Trophoblast cell (in vitro differentiated cells and primary cell): ENCODE measurements around the gene FGD3.

Experiments
- DNase-seq, 2 donors: peaks; one replicate each; pipeline ENCODE4 v3.0.0-alpha.2; 2016
- H2AFZ ChIP-seq: 2 replicates; pipeline ENCODE4 v1.6.1; 2013; ENCODE audit warnings: low read length, moderate library complexity, mild to moderate bottlenecking; ENCODE audit not compliant: insufficient read depth, poor library complexity
- H2AK5ac ChIP-seq: 2 replicates; pipeline ENCODE4 v1.6.1; 2013; ENCODE audit warnings: mild to moderate bottlenecking, low read length
- H2BK120ac ChIP-seq: 2 replicates; pipeline ENCODE4 v1.6.1; 2013; ENCODE audit warnings: low read length, mild to moderate bottlenecking, moderate library complexity; ENCODE audit not compliant: insufficient read depth, poor library complexity
- H2BK12ac ChIP-seq: 2 replicates; pipeline ENCODE4 v1.6.1; 2013; ENCODE audit warnings: mild to moderate bottlenecking, low read length, moderate library complexity
- H2BK5ac ChIP-seq: 2 replicates; pipeline ENCODE4 v1.6.1; 2013; ENCODE audit warnings: low read length, low read depth, moderate library complexity, mild to moderate bottlenecking; ENCODE audit not compliant: poor library complexity
- H3K14ac ChIP-seq: 2 replicates; pipeline ENCODE4 v1.6.1; 2013; ENCODE audit warnings: mild to moderate bottlenecking, low read length
- H3K18ac ChIP-seq: 2 replicates; pipeline ENCODE4 v1.6.1; 2013; ENCODE audit warnings: mild to moderate bottlenecking, low read length
- H3K23ac ChIP-seq: 2 replicates; pipeline ENCODE4 v1.6.1; 2013; ENCODE audit warnings: low read length
- H3K27ac ChIP-seq: 2 replicates; pipeline ENCODE4 v1.5.1; 2013; ENCODE audit warnings: low read depth, mild to moderate bottlenecking, inconsistent platforms, low read length, moderate library complexity
- H3K27me3 ChIP-seq: 2 replicates; pipeline ENCODE4 v1.6.1; 2013; ENCODE audit warnings: inconsistent platforms, mild to moderate bottlenecking, low read length, moderate library complexity; ENCODE audit not compliant: insufficient read depth
- H3K36me3 ChIP-seq, 2 experiments: 1 replicate in 1 of 2; 2 replicates in 1 of 2; pipeline ENCODE4 v1.6.1; 2013; ENCODE audit warnings: low read length in 2 of 2, mild to moderate bottlenecking in 2 of 2, moderate library complexity in 1 of 2; ENCODE audit not compliant: insufficient read depth in 2 of 2, control insufficient read depth in 1 of 2
- H3K4ac ChIP-seq: 2 replicates; pipeline ENCODE4 v1.6.1; 2013; ENCODE audit warnings: low read depth, mild to moderate bottlenecking, low read length, moderate library complexity
- H3K4me1 ChIP-seq, 2 experiments: 1 replicate in 1 of 2; 2 replicates in 1 of 2; pipeline ENCODE4 v1.6.1; 2013; ENCODE audit warnings: low read length in 2 of 2, mild to moderate bottlenecking in 2 of 2, moderate library complexity in 1 of 2; ENCODE audit not compliant: insufficient read depth in 2 of 2, control insufficient read depth in 1 of 2
- H3K4me2 ChIP-seq: 2 replicates; pipeline ENCODE4 v1.6.1; 2013; ENCODE audit warnings: inconsistent platforms, mild to moderate bottlenecking, low read length, moderate library complexity
- H3K4me3 ChIP-seq: 2 replicates; pipeline ENCODE4 v1.5.1; 2013; ENCODE audit warnings: mild to moderate bottlenecking, low read depth, low read length, inconsistent platforms
- H3K79me1 ChIP-seq: one replicate; pipeline ENCODE4 v1.6.1; 2013; ENCODE audit warnings: low read length
- H3K79me2 ChIP-seq: 2 replicates; pipeline ENCODE4 v1.6.1; 2013; ENCODE audit warnings: low read length, mild to moderate bottlenecking; ENCODE audit not compliant: control insufficient read depth, insufficient read depth, poor library complexity
- H3K9ac ChIP-seq: 2 replicates; pipeline ENCODE4 v1.6.1; 2013; ENCODE audit warnings: mild to moderate bottlenecking, low read length
- H3K9me3 ChIP-seq: 2 replicates; pipeline ENCODE4 v1.6.1; 2013; ENCODE audit warnings: low read depth, mild to moderate bottlenecking, control low read depth, inconsistent platforms, low read length; ENCODE audit not compliant: insufficient read depth
- H4K12ac ChIP-seq: 2 replicates; pipeline ENCODE4 v1.6.1; 2013; ENCODE audit warnings: low read depth, mild to moderate bottlenecking, low read length, moderate library complexity
- H4K8ac ChIP-seq: 2 replicates; pipeline ENCODE4 v1.6.1; 2013; ENCODE audit warnings: low read depth, mild to moderate bottlenecking, low read length, moderate library complexity
- H4K91ac ChIP-seq: one replicate; pipeline ENCODE4 v1.6.1; 2013; ENCODE audit warnings: low read depth, mild to moderate bottlenecking, low read length, moderate library complexity
- WGBS: extraction: QIAGEN DNeasy Blood & Tissue Kit; methylation state at CpG from one replicate; pipeline ENCODE4 v1.1.7; 2013; ENCODE audit warnings: missing lambda C conversion rate; ENCODE audit not compliant: insufficient read length, insufficient coverage; ENCODE audit errors: extremely low coverage; 5-methylcytosine and 5-hydroxymethylcytosine counted together

Gene FGD3

GRCh38 chr9:93038918-93039317 lies 91.6 kb downstream of the FGD3 start:
- no peak overlapping the region for H4K8ac ChIP-seq
- H3K14ac ChIP-seq: no peak overlapping the region
- H3K36me3 ChIP-seq: no peaks in the 10 kb centered on the region
- H3K27ac ChIP-seq: no peak overlapping the region
- H3K18ac ChIP-seq: no peak overlapping the region
- no peak overlapping the region for H3K4ac ChIP-seq
- no peak overlapping the region for H2AK5ac ChIP-seq
- no peak overlapping the region for H3K4me2 ChIP-seq
- H2BK5ac ChIP-seq: no peak overlapping the region
- no peaks in the 10 kb centered on the region for H3K9me3 ChIP-seq
- no peak overlapping the region for H2BK120ac ChIP-seq
- H3K23ac ChIP-seq: no peak overlapping the region
- no peak overlapping the region for H2BK12ac ChIP-seq
- DNase-seq: no peak
- WGBS: no CpG with 5 or more reads among the region's 6 CpGs
- H3K4me3 ChIP-seq: no peak overlapping the region
- no peaks in the 10 kb centered on the region for H3K4me1 ChIP-seq
- H4K12ac ChIP-seq: no peak overlapping the region
- H2AFZ ChIP-seq: no peak overlapping the region
- H4K91ac ChIP-seq: no peak overlapping the region
- no peaks in the 10 kb centered on the region for H3K27me3 ChIP-seq
- no peak overlapping the region for H3K9ac ChIP-seq
- no peaks in the 10 kb centered on the region for H3K79me1 ChIP-seq
- no peaks in the 10 kb centered on the region for H3K79me2 ChIP-seq

DNA sequence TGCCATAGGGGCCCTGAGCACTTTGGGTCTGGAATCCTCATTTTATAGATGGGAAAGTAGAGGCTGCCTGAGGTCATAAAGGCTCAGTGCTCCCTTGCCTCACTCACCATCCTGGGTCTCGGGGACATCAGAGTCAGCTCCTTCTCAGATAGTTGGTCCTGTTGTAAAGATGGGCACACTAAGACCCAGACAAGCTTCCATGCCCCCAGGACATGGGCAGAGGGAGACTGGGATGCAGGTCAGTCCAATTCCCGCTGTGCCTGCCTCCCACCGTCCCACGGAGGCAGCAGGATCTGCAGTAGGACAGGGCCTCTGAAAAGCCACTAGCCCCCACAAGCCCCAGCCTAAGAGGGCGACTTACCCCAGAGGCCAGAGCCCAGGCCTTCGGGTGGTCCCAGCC lies 92.1 kb downstream of the FGD3 start:
- Histone ChIP-seq H4K91ac (no peak overlapping the region), H2BK5ac (no peak overlapping the region), H2AK5ac (no peak overlapping the region), H3K79me1 (no peaks in the 10 kb centered on the region), H3K4me1 (no peaks in the 10 kb centered on the region), H3K18ac (no peak overlapping the region), H3K4ac (no peak overlapping the region), H3K27ac (no peak overlapping the region), H3K79me2 (no peaks in the 10 kb centered on the region), H2BK12ac (no peak overlapping the region), H3K36me3 (no peaks in the 10 kb centered on the region), H4K12ac (no peak overlapping the region), H4K8ac (no peak overlapping the region), H3K4me2 (no peak overlapping the region), H3K27me3 (no peaks in the 10 kb centered on the region), H3K23ac (no peak overlapping the region), H2BK120ac (no peak overlapping the region), H2AFZ (no peak overlapping the region), H3K4me3 (no peak overlapping the region), H3K9ac (no peak overlapping the region), H3K9me3 (no peaks in the 10 kb centered on the region), H3K14ac (no peak overlapping the region)
- DNase-seq: no peak
- no CpG with 5 or more reads among the region's 6 CpGs for WGBS

- Histone ChIP-seq H2BK12ac (no peak overlapping the region), H3K79me2 (no peaks in the 10 kb centered on the region), H3K23ac (no peak overlapping the region), H2BK5ac (no peak overlapping the region), H4K91ac (no peak overlapping the region), H3K4ac (no peak overlapping the region), H3K36me3 (no peaks in the 10 kb centered on the region), H4K8ac (no peak overlapping the region), H3K4me3 (no peak overlapping the region), H2AK5ac (no peak overlapping the region), H3K79me1 (no peaks in the 10 kb centered on the region), H4K12ac (no peak overlapping the region), H2BK120ac (no peak overlapping the region), H3K4me1 (no peaks in the 10 kb centered on the region), H3K9ac (no peak overlapping the region), H3K9me3 (no peaks in the 10 kb centered on the region), H3K27ac (no peak overlapping the region), H3K18ac (no peak overlapping the region), H3K14ac (no peak overlapping the region), H2AFZ (no peak overlapping the region), H3K4me2 (no peak overlapping the region), H3K27me3 (no peaks in the 10 kb centered on the region)
- no peak for DNase-seq
- WGBS: no CpG with 5 or more reads among the region's 10 CpGs
Observed at GRCh38 chr9:93039976-93040375, 92.7 kb downstream of the FGD3 start.

- no peak overlapping the region for H4K91ac ChIP-seq
- H2AFZ ChIP-seq: no peak overlapping the region
- H3K4ac ChIP-seq: no peak overlapping the region
- no peak overlapping the region for H2BK12ac ChIP-seq
- no peak overlapping the region for H2BK120ac ChIP-seq
- no peak overlapping the region for H4K12ac ChIP-seq
- H3K36me3 ChIP-seq: no peaks in the 10 kb centered on the region
- no peaks in the 10 kb centered on the region for H3K4me1 ChIP-seq
- H2AK5ac ChIP-seq: no peak overlapping the region
- H3K27ac ChIP-seq: no peak overlapping the region
- no peak for DNase-seq
- H3K79me1 ChIP-seq: no peaks in the 10 kb centered on the region
- no peak overlapping the region for H3K23ac ChIP-seq
- H3K9ac ChIP-seq: no peak overlapping the region
- H3K4me2 ChIP-seq: no peak overlapping the region
- H2BK5ac ChIP-seq: no peak overlapping the region
- no peaks in the 10 kb centered on the region for H3K79me2 ChIP-seq
- H3K27me3 ChIP-seq: no peaks in the 10 kb centered on the region
- H3K14ac ChIP-seq: no peak overlapping the region
- no peak overlapping the region for H3K4me3 ChIP-seq
- no peak overlapping the region for H3K18ac ChIP-seq
- no peaks in the 10 kb centered on the region for H3K9me3 ChIP-seq
- no CpG with 5 or more reads among the region's 7 CpGs for WGBS
- no peak overlapping the region for H4K8ac ChIP-seq
Observed at GRCh38 chr9:93040409-93040808, 93.1 kb downstream of the FGD3 start.
